Suppressor macrophage (primary cell): ENCODE results near the gene SHROOM3.

Experiments used
- DNase-seq, 4 experiments: peaks; one replicate each; pipeline ENCODE4 v3.0.0-alpha.2; 2020 to 2022

SHROOM3 gene

GRCh38 chr4:76570141-76570973 is 135.3 kb downstream of the SHROOM3 start:
- DNase-seq, result no peak

GRCh38 chr4:76571274-76571673 is 136.2 kb downstream of the SHROOM3 start:
- DNase-seq, result no peak

- DNase-seq, result no peak
Observed at GRCh38 chr4:76572224-76572623, 137.2 kb downstream of the SHROOM3 start.

GRCh38 chr4:76576824-76577223 is 141.8 kb downstream of the SHROOM3 start:
- no peak for DNase-seq

- DNase-seq, result no peak
Observed at GRCh38 chr4:76578002-76578560, 143.1 kb downstream of the SHROOM3 start.

GRCh38 chr4:76579596-76580375 is 144.8 kb downstream of the SHROOM3 start:
- DNase-seq, result no peak

GRCh38 chr4:76581077-76581962 is 146.3 kb downstream of the SHROOM3 start:
- no peak for DNase-seq

GRCh38 chr4:76582074-76582816 is 147.2 kb downstream of the SHROOM3 start:
- DNase-seq, result no peak

GRCh38 chr4:76582817-76583087 is 147.7 kb downstream of the SHROOM3 start:
- no peak for DNase-seq

- no peak for DNase-seq
Observed at GRCh38 chr4:76584241-76585152, 149.5 kb downstream of the SHROOM3 start.

- no peak for DNase-seq
Observed at GRCh38 chr4:76585272-76585671, 150.2 kb downstream of the SHROOM3 start.

GRCh38 chr4:76585897-76586360 is 150.9 kb downstream of the SHROOM3 start:
- peak; percentile 12 to 48 (median 30) for DNase-seq

- DNase-seq, result no peak
Observed at GRCh38 chr4:76588274-76588673, 153.2 kb downstream of the SHROOM3 start.

- no peak for DNase-seq
Observed at GRCh38 chr4:76589402-76589801, 154.4 kb downstream of the SHROOM3 start.

GRCh38 chr4:76589872-76590797 is 155.1 kb downstream of the SHROOM3 start:
- DNase-seq, result no peak

GRCh38 chr4:76590798-76591281 is 155.8 kb downstream of the SHROOM3 start:
- DNase-seq, result no peak

- no peak for DNase-seq
Observed at GRCh38 chr4:76591992-76592391, 157.0 kb downstream of the SHROOM3 start.

GRCh38 chr4:76592460-76592859 is 157.4 kb downstream of the SHROOM3 start:
- no peak for DNase-seq

GRCh38 chr4:76594173-76594572 is 159.1 kb downstream of the SHROOM3 start:
- DNase-seq, result no peak
